GM19467 (cell line): ENCODE results near the gene SNX30.
"Not testable (repeated sequence)": the region's sequence is repeated elsewhere in the genome, so short reads cannot be mapped to it uniquely, and the experiment has no call there.

Experiments
- ATAC-seq: cut with Tn5 transposase; IDR thresholded peaks from one replicate; pipeline ENCODE4 v1.9.1; 2021; ENCODE audit warnings: mild to moderate bottlenecking, moderate library complexity; ENCODE audit not compliant: unreplicated experiment

The SNX30 gene, protein sequence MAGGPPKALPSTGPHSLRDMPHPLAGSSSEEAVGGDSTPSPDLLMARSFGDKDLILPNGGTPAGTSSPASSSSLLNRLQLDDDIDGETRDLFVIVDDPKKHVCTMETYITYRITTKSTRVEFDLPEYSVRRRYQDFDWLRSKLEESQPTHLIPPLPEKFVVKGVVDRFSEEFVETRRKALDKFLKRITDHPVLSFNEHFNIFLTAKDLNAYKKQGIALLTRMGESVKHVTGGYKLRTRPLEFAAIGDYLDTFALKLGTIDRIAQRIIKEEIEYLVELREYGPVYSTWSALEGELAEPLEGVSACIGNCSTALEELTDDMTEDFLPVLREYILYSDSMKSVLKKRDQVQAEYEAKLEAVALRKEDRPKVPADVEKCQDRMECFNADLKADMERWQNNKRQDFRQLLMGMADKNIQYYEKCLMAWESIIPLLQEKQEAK

DNA sequence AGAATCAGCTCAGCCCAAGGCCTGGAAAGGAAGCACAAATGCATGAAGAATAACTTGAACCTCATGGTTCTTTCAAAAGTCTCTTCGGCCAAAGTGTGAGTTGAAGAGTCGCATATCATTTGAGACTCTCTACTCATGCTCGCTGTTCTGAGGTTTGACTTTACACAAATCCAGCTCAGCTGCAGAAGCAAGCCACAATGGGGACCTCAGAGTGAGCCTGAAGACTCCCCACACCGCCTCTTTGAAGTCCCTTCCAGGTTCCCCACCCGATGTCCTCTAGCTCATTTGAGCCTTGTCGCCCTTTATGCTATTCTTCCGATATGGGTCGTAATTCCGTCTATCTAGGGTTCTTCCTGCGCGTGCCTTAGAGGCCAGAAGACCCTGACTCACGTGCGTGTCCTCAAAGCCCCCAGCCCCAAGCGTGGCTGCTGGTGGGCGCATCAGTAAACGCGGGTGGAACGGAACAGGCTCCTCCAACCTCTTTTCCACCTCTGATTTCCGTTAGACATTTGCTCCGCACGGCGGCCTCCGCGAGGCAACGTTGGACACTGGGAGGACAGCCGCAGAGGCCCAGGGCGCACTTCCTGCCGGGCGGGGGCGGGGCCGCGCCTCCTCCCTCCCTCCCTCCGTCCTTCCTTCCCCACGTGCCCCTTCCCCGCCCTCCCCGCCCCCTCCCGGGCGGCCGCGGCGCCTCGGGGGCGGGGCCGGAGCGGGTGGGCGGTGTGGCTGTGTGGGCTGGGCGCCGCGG lies at the start of gene SNX30:
Gene SNX30, plus strand, starts transcription at position 745 of the 748 bp plus-strand sequence. CDS start 242 bp downstream, outside the sequence.
- peak; percentile 82 for ATAC-seq

DNA sequence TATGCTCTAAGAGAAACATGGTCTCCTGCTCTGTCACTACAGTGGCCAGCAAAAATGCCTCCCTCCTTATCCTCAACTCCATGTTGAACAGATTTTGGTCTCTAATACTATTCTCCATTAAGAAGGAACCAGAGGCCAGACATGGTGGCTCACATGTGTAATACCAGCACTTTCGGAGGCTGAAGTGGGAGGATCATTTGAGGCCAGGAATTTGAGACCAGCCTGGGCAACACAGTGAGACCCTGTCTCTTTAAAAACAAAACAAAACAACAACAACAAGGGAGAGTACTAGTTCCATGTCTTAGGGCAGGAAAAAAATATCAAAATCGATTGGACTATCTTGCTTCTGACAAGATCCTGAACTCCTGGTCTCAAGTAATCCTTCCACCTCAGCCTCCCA lies 47.3 kb upstream of the SNX30 start:
- ATAC-seq = no peak

DNA sequence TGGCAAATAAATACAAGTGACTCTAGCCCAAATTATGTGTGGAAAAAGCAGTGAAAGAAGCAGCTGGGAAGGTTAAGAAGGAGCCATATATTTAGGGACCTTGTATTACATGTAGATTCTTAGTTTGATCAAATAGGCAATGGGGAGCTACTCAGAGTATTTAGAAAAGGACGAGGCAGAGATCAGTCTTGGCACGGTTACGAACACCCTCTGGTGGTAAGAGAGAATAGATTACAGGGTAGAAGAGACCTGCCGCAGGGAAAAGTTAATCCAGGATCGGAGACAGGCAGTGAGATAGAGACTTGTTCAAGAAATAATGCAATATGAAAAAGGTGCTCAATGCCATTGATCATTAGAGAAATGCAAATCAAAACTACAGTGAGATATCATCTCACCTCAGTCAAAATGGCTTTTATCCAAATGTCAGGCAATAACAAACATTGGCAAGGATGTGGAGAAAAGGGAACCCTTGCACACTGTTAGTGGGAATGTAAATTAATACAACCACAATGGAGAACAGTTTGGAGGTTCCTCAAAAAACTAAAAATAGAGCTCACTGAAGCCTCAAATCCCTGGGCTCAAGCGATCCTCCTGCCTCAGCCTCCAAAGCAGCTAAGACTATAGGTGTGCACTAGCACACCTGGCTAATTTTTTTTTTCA lies 44.7 kb upstream of the SNX30 start:
- no peak for ATAC-seq

DNA sequence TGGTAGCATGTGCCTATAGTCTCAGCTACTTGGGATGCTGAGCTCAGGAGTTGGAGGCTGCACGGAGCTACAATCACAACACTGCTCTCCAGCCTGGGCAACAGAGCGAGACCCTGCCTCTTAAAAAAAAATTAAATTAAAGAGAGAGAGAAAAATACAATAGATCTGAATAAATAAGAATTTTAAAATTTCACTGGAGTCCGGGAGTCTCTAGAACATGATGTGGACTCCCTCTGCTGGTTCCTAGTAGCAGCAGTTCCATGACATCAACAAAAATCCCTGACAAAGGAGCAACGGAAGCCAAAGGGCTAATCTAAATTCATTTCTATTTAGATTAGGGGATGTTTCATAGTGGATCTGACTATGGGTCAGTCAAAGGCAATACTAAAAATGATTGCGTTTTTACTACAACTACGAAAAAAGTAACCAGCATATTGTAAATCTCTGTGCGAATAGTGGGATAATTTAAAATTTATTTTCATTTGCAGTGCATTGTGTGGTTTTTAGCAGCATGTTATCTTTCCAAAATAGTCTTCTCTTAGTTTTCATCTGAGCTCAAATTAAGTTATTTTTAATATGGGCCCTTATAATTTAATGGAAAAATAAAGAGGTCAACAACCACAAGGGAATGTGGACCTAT lies 39.4 kb upstream of the SNX30 start:
- no peak for ATAC-seq

DNA sequence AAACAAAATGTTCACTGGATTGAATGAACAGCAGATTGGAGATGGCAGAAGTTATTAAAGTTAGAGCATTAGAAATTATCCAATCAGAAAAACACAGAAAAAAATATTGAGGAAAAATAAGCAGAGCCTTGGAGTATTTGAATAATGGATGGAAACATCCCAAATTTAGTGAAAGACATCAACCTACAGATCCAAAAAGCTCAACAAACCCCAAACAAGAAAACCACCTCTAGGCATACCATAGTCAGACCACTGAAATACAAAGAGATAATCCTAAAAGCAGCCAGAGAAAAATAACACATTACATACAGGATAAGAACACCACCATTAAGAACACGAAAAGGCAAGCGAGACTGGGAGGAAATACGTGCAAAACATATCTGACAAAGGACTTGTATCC lies 37.9 kb upstream of the SNX30 start:
- no peak for ATAC-seq

DNA sequence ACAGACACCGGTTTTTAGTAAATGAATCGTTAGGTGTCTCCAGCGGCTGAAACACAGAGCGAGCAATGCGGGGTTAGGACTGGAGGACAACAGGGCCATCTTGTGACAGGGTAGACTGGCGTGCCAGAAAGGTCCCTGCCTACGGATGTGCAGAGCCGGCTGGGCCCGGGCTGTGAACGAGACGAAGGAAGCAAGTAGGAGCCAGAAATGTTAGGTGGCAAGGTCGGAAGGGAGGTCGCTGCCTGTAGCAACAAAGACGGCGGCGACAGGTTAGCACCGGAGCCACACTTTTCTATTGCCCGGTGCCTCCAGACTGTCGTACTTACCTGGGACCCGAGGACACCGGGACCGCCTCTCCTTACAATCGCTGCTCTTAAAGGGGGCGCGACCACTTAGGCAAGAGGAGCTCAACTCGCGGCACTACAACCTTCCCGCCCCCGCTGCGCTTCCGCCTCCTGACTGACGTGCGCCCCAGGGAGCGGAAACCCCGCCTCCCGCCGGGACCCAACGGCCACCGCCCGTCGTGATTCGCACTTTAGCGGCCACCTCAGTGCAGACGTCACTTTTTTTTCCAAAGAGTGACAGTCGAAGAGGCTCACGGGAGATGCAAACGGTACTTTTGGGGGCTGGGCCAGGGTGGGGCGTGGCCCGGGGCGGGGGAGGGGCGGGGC lies 32.8 kb upstream of the SNX30 start, which contains the start of gene INIP:
Gene INIP, minus strand, starts transcription at position 457 of the 671 bp plus-strand sequence. CDS start 1,632 bp downstream, outside the sequence.
- ATAC-seq = peak; percentile 97

DNA sequence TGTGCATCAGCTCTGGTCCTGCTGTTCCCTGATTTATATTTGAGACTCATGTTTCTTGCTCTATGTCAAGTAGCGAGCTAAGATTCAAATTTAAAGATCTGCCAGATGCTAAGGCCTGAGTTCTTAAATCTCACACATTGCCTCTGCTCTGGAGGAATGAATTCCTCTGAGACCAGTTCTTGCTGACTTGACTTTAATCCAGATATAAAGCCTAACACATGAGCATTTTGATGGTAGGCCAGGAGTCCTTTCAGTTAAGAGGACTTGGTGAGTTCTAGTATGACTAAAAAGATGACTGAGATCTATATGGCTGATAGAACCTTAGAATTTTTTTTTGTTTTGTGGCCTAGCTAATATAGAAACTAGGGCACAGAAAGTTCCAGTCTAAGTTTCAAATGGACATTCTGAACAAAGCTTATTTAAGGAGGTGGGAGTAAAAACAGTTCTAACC lies 31.3 kb upstream of the SNX30 start:
- no peak for ATAC-seq

DNA sequence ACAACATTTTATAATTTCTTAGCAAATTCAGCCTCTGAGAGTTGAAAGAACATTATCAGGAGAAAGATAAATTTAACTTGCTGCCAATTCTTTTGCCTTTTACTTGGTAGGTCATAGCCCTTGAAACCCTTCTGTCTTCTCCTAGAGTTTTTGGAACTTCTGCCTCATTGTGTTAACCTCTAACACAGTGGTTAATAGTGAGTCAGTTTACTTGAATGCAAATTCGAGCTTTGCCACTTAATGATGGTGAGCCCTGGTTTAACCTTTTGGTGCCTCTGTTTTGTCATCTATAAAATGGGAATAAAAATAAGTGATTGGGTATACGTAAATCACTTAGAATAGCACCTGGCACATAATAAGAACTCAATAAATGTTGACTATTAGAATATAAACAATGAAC lies 30.9 kb upstream of the SNX30 start:
- ATAC-seq = no peak

DNA sequence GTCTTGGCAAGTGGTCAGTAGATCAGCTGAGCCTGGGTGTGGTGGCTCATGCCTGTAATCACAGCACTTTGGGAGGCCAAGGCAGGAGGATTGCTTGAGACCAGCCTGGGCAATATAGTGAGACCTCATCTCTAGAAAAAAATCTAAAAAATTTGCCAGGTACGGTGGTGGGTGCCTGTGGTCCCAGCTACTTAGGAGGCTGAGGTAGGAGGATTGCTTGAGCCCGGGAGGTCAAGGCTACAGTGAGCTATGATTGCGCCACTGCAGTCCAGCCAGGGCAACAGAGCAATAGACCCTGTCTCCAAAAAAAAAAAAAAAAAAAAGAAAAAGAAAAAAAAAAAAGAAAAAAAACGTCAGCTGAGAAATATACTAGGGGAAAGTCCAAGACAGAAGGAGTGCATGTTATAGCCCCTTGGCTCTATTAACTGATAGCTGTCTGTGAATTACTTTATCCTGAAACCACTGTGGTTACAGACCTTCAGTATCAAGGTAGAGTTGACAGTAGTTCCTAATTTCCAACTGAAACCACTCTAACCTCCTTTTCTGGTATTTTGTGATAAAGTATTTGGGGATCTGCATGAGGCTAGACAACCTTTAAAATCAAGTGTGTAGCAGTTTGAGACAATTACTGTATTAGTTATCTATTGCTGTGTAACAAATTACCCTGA lies 30.3 kb upstream of the SNX30 start:
- ATAC-seq = no peak

DNA sequence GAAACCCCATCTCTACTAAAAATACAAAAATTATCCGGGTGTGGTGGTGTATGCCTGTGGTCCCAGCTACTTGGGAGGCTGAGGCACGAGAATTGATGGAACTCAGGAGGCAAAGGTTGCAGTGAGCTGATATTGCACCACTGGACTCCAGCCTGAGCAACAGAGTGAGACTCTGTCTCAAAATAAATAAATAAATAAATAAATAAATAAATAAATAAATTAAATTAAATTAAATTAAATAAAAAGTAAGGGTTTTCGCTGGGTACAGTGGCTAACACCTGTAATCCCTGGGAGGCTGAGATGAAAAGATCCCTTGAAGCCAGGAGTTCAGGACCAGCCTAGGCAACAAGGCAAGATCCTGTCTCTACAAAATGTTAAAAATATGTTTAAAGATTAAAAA lies 27.8 kb upstream of the SNX30 start:
- ATAC-seq = not testable (repeated sequence)

DNA sequence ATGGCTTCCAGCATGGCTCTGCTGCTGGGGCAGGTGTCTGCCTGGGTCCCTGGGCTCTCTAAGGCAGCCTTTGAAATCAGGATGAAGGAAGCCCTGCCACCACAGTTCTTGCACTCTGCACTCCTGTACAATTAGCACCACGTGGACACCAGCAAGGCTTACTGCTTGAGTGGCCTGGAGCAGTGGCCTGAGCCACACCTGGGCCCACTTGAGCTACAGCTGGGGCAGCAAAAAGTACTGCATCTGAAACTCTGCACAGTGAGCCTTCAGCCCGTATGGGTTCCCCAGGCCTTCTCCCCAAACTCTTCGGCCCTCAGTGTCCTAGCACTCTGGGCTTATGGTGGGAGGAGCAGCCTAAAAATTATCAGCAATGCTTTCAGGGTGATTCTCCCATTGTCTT lies 24.6 kb upstream of the SNX30 start:
- no peak for ATAC-seq

DNA sequence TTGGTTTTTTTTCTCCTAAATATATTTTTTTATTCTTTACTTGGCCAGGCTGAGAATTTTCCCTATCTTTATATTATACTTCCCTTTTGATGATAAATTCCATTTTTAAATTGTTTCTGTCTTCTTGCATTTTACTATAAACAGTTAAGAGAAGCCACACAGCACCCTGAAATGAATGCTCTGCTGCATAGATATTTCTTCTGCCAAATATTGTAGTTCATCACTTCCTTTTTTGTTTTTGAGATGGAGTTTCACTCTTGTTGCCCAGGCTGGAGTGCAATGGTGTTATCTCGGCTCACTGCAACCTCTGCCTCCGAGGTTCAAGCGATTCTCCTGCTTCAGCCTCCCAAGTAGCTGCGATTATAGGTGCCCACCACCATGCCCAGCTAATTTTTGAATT lies 24.1 kb upstream of the SNX30 start:
- ATAC-seq = no peak

DNA sequence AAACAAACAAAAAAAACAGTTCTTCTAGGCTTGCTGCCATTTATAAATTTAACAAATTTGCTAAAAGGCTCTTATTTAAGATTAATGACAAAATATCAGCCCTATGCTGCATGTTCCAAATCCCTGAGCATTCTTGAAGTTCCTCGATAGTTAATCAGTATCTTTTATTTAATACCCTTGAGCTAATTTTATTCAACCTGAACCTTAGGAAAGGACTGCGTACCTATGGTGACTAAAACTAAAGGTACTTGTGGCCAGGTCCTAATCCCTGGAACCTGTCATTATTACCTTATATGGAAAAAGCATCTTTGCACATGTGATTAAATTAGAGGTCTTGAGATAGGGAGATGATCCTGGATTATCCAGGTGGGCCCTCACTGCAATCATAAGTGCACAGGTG lies 22.2 kb upstream of the SNX30 start:
- no peak for ATAC-seq

DNA sequence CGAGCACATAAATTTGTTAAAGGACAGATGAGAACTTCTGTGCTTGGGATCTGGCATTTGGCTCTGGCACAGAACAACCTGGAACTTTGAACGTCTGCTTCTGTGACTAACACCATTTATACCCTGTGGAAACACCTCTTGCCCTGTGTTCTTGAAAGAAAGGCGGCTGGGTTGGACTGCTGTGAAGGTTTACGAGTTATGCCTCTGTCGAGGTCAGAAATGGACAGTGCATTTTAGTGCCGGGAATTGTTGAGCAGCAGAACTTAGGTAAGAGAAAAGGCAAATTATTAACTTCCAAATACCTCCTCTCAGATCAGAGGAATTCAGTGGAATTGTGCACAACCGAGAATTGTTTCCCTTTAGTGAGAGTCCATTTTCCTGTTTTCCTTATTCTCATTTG lies 18.6 kb upstream of the SNX30 start:
- no peak for ATAC-seq

DNA sequence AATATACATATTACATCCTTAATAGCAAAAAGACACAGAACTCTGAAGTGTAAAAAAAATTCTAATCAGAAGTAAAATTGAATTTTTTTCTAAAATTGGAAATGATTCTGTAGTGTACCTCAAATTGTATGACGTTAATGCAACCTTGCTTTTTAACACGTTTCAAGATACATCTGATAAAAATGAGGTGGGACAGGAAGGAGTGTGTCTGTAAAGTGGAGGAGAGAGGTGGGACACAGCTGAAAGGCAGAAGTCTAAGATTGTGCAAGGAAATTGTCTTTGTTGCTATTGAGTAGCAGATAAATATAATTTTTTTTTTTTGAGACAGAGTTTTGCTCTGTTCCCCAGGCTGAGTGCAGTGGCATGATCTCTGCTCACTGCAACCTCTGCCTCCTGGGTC lies 15.7 kb upstream of the SNX30 start:
- ATAC-seq = no peak

DNA sequence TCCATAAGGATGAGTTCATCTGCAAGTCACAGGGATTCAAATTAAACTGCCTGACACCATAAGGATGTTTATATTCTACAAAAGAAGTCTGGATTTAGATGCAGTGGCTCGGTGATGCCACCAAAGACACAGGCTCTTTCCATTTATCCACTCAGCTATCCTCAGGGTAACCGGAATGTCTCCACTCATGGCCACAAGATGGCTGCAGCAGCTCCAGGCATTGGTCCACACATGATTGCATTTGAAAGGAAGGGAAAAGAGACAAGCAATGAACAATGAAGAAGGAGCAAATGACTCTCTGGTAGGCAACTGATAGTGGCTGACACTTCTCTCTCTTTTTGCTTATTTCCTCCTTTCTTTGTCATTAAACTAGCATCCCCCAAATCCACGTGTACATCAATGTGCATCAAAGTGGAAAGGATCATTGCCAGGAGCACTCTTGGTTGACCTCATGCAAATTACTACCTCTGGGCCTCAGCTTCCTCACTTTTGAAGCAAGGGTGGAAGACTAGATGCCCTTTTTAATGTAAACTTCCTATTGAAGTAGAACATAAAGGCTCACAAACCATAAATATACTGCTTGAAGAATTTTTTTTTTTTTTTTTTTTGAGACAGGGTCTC lies 7.2 kb upstream of the SNX30 start:
- ATAC-seq = no peak

DNA sequence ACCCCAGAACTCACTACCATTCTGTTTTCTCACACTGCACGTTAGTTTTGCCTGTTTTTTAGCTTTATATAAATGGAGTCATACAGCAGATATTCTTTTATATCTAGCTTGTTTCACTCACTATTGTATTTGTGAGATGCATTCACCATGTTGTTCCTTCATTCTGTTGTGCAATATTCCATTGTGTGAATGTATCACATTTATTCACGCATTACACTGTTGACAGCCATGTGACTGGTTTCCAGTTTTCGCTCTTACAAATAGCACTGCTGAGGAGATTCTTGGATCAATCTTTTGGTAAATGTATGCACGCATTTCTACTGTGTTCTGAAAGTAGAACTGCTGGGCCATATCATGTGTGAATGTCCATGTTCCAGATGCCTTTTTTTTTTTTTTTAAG lies 6.4 kb upstream of the SNX30 start:
- no peak for ATAC-seq

DNA sequence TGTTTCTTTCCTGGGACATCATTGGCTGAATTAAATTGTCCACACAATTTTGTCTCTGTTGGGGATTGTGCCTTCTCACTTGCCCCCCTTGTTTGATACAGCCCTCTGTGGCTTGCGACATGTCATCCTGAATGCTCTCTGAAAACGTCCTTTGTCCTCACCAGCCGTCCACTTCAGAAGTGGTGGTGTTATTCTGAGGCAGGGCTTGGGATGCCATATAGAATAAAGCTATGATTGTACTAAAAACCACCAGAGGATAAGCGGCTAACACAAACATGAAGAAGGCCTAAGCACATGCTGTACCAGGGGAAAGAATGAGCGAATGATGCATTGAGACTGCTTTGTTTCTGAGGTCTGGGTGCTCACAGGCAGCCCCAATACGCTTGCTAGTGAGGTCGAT lies 3.5 kb upstream of the SNX30 start:
- ATAC-seq = no peak

DNA sequence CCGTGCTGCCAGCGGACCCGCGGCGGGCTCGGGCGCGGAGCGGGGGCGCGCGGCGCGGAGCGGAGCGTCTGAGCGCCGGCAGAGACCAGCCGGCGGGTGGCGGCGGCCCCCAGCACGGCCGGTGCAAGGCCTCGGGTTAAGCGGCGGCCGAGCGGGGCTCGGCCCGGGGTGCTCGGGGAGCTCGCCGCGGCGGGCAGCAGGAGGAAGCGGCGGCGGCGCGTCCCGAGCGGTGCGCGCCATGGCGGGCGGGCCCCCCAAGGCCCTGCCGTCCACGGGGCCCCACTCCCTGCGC lies 150 bp downstream of the SNX30 start:
- ATAC-seq = no peak
